Hepatocyte (in vitro differentiated cells): ENCODE measurements around the gene TLR3.

Experiments used
- CTCF ChIP-seq: fragments of 200-600 bp; sonication (generic); IDR thresholded peaks from 2 replicates; pipeline ENCODE4 v1.5.1; 2016; ENCODE audit warnings: antibody characterized with exemption, mild to moderate bottlenecking; ENCODE audit not compliant: poor library complexity
- EZH2 ChIP-seq: fragments of 200-600 bp; sonication (generic); IDR thresholded peaks from 2 replicates; pipeline ENCODE4 v1.6.1; 2016; ENCODE audit warnings: antibody characterized with exemption, mild to moderate bottlenecking, borderline replicate concordance
- EZH2phosphoT487 ChIP-seq: fragments of 200-600 bp; sonication (generic); IDR thresholded peaks from one replicate; pipeline ENCODE4 v1.6.1; 2018; ENCODE audit warnings: antibody characterized with exemption, mild to moderate bottlenecking, low read depth, moderate library complexity; ENCODE audit not compliant: unreplicated experiment, severe bottlenecking

- TF ChIP-seq EZH2, result no peak
- TF ChIP-seq CTCF, result no peak
- no peak for TF ChIP-seq EZH2phosphoT487
Measured at GRCh38 chr4:186030399-186030775, 38.6 kb upstream of the TLR3 start.
